H1 (cell line): ENCODE measurements around the gene TXNRD2. TPM values are rescaled to one million over a fixed set of nuclear protein-coding genes. Genes with fewer than 3 reads are reported as not detected.

ENCODE experiments used
- CHD7 ChIP-seq: fragments of 300-600 bp; sonication (generic); IDR thresholded peaks from 2 replicates; pipeline ENCODE4 v1.7.1; 2012; ENCODE audit warnings: low read length, moderate library complexity, mild to moderate bottlenecking, inconsistent platforms; ENCODE audit not compliant: insufficient replicate concordance
- E2F6 ChIP-seq: IDR thresholded peaks from 2 replicates; pipeline ENCODE4 v1.6.1; 2012; ENCODE audit warnings: inconsistent platforms
- EGR1 ChIP-seq: IDR thresholded peaks from 2 replicates; pipeline ENCODE4 v1.6.1; 2011; ENCODE audit warnings: low read depth, low read length, borderline replicate concordance
- EP300 ChIP-seq, 2 experiments: IDR thresholded peaks; 1 replicate in 1 of 2; 2 replicates in 1 of 2; pipeline ENCODE4 v1.6.1; 2011 to 2012; ENCODE audit warnings: low read depth in 2 of 2, low read length in 2 of 2, mild to moderate bottlenecking in 2 of 2, borderline replicate concordance in 1 of 2, inconsistent platforms in 1 of 2, moderate library complexity in 1 of 2
- EZH2 ChIP-seq: fragments of 200-600 bp; sonication (generic); IDR thresholded peaks from 2 replicates; pipeline ENCODE4 v1.7.1; 2012; ENCODE audit warnings: low read depth, mild to moderate bottlenecking, moderate library complexity, low read length, inconsistent platforms; ENCODE audit not compliant: severe bottlenecking
- KDM5A ChIP-seq: fragments of 200-600 bp; IDR thresholded peaks from 2 replicates; pipeline ENCODE4 v1.7.1; 2012; ENCODE audit warnings: mild to moderate bottlenecking, low read length, inconsistent platforms, mixed read lengths
- RXRA ChIP-seq: IDR thresholded peaks from 2 replicates; pipeline ENCODE4 v1.6.1; 2011; ENCODE audit warnings: low read depth, mild to moderate bottlenecking, low read length, moderate library complexity; ENCODE audit not compliant: insufficient read depth
- SRF ChIP-seq: IDR thresholded peaks from 2 replicates; pipeline ENCODE4 v1.6.1; 2011; ENCODE audit warnings: mild to moderate bottlenecking, low read depth, low read length, moderate library complexity
- TCF12 ChIP-seq: IDR thresholded peaks from 2 replicates; pipeline ENCODE4 v1.6.1; 2011; ENCODE audit warnings: low read depth, mild to moderate bottlenecking, low read length
- TEAD4 ChIP-seq: IDR thresholded peaks from 2 replicates; pipeline ENCODE4 v1.6.1; 2012; ENCODE audit warnings: low read depth, low read length, inconsistent platforms, mixed read lengths
- ZNF274 ChIP-seq: IDR thresholded peaks from 2 replicates; pipeline ENCODE4 v1.7.0; 2012; ENCODE audit warnings: low read length, borderline replicate concordance; ENCODE audit errors: extremely low read depth
- polyA plus RNA-seq, 7 experiments: library from polyadenylated mRNA; depleted of rRNA in 3 of 7; stranded (reverse) in 5 of 7; unstranded in 2 of 7; fragments of >200 nt in 5 of 7; fragments of 200-250 nt in 2 of 7; gene quantifications; 1 replicate in 5 of 7; 2 replicates in 1 of 7; 4 replicates in 1 of 7; pipeline versions ENCODE4 v1.2.1 to v1.2.3, GENCODE V29; 2011 to 2013; ENCODE audit warnings: missing spikeins in 2 of 7, mixed read lengths in 2 of 7
- total RNA-seq: library from RNA; stranded (reverse); fragmentation: NEBNext Ultra II Directional; extraction: Animal tissue kit (Norgen Biotek cat#: 25700); gene quantifications from 2 replicates; pipeline ENCODE4 v1.2.1, GENCODE V29; 2021

TXNRD2 gene
- total and polyA plus RNA-seq, 2 of the 8 experiments (the other 6 are each of a cell fraction or from before 2014, with no cell fraction given): 14.8 to 21.9 TPM

GRCh38 chr22:19980766-19981165 is 39.1 kb upstream of the TXNRD2 start (continued):
- no peak for TF ChIP-seq CHD7
- TF ChIP-seq ZNF274: no peak
- TF ChIP-seq EP300 (IDR thresholded peaks at IDR 0.05; ENCODE audit: borderline replicate concordance in 1 of 2, low read depth in 2 of 2, low read length in 2 of 2): no peak
- TF ChIP-seq RXRA: no peak
- no peak for TF ChIP-seq SRF
- TF ChIP-seq EGR1: no peak
- TF ChIP-seq KDM5A: no peak
- no peak for TF ChIP-seq TCF12
- TF ChIP-seq E2F6: no peak
- no peak for TF ChIP-seq TEAD4
- TF ChIP-seq EZH2: no peak
